ENCODE measurements around the gene FAS.

GRCh38 chr10:88991161-88991898, 732 bp downstream of the FAS start:
- TF ChIP-seq CTCF (conservative IDR thresholded peaks at IDR 0.05; ENCODE audit: low read length) (peak; percentile 19; the same call in 1 of the 2 replicates), EZH2phosphoT487 (IDR thresholded peaks at IDR 0.05; ENCODE audit: borderline replicate concordance) (no peak)

All from Loucy (cell line).